HG02798 (cell line): ENCODE data around the gene LRCOL1.

Source experiments
- ATAC-seq: cut with Tn5 transposase; IDR thresholded peaks from one replicate; pipeline ENCODE4 v1.9.1; 2021; ENCODE audit warnings: mild to moderate bottlenecking; ENCODE audit not compliant: unreplicated experiment, poor library complexity

Gene LRCOL1

GRCh38 chr12:132610051-132610759 lies at the start of gene LRCOL1:
Gene LRCOL1 (minus strand): TSS chr12:132610582. CDS start chr12:132606251, 4,331 bp downstream.
- no peak for ATAC-seq

DNA sequence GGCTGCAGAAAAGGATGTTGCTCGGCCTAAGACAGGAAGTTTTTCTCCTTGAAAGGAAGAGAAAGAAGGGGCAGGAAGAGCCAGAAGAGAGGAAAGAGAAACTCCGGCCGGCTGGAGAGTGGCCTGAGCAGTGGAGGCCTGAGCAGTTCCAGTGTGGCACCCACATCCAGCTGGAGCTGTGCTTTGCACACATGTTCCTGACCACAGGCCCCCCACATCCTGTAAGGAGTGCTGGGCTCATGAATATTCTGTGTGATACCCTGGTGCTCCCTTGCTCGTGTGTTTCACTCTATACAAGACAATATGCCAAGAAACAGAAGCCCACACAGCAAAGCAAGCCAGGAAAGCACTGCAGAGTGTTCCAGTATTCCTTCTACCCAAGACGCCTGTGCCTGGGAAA lies 49.7 kb upstream of the LRCOL1 start:
- ATAC-seq = no peak

DNA sequence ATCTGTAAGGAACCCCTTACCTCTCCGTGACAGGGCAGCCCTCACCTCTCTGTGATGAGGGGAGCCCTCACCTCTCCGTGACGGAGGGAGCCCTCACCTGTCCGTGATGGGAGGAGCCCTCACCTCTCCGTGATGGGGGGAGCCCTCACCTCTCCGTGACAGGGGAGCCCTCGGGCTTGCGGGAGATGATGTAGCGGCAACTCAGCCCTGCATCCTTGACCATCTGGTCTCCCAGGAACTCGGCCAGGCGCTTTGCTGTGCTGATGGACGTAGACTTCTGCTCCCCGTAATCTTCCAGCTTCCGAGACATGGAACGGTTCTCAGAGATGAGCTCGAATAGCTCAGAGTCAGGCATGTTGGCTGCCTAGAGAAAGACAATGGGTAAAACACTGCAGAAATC lies 48.8 kb upstream of the LRCOL1 start:
- ATAC-seq = no peak

GRCh38 chr12:132658149-132658894 lies 47.9 kb upstream of the LRCOL1 start:
- ATAC-seq = no peak

DNA sequence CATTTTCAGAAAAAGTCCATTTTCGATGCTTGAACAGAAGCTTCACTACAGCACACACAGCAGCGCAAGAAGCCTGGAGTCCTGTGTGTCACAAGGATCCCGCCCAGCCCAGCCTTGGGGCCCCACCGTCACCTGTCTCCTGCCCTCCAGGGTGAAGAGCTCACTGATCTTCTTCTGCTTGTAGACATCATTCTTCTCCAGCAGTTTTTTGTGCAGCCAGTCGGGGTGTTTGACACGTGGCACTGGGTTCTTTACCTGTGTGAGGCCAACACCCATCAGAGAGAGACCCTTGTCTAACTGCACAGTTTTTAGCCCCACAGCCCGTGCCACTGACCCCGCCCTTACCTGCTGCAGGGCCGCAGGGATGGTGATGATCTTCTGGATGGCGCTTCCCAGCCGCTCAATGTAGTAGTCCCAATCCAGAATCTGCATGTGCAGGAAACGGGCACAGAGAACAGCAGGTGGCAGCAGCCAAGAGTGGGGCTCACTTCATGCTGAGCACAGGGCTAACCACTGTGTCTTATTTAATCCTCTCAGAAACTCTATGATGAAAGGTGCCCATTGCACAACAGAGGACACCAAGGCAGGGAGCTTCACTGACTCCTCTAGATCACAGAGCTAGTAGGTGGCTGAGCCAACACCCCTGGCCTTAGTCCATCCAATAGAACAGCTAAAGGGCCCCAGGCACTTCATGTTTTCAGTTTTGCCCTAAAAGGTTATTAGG lies 46.8 kb upstream of the LRCOL1 start:
- ATAC-seq = no peak

DNA sequence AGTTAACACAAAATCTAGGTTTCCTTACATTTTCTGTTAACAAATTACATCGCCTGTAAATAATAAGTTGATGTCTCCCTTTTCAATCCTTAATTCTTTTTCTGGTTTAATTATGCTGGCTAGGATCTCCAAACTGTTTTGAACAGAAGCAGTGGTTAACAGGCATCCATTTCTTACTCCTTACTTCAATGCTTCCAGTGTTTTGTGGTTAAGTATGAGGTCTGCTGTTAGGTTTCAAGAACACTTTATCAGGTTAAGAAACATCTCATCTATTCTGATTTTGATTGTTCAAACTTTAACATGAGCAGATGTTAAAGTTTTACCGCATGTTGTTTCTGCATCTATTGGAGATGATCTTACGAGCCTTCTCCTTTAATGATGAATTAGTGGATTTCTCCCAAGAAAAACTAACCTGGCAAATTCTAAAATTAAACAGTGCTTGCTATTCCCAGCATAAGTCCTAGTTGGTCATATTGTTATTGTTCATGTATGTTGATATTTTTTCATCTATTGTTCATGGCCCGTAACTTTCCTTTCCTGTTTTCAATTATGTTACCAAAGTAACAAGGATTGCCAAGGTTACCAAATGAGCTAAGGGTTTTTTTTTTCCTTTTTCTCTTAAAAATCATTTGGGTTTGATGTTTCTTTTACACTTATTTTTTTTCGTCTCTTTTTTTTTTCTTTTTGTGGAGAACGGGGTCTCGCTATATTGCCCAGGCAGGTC lies 43.3 kb upstream of the LRCOL1 start:
- no peak for ATAC-seq

GRCh38 chr12:132651444-132652100 lies 41.2 kb upstream of the LRCOL1 start:
- no peak for ATAC-seq

GRCh38 chr12:132649226-132649945 lies 39.0 kb upstream of the LRCOL1 start:
- ATAC-seq = no peak

DNA sequence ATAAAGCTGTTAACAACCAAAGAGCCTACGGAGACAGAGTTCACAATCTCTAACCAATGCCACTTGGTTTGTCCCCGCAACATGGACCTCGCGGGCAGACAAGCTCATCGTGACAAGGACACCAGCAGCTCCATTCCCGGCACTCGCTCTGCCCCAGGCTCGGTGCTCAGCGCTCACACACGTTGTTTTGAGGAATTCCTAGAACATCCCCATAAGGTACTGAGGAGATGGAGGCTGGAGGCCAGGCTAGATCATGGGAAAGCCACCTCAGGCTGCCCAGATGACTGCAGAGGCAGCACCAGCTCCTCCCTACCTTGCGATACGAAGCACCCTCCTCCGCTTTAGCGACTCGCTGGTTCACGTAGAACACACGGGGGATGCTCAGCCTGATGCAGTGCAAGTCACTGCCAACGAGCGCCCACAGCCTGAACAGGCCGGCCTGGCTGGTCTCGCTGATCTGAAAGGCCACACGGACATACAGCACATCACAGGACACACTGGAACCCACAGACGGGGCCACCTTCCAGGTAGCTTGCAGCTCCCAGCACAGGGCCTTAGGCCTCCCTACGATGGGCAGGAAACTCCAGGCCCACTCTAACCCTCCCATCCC lies 38.3 kb upstream of the LRCOL1 start:
- ATAC-seq = no peak

- ATAC-seq = no peak
Observed at GRCh38 chr12:132647858-132648257, 37.5 kb upstream of the LRCOL1 start.

GRCh38 chr12:132646850-132647249 lies 36.5 kb upstream of the LRCOL1 start:
- no peak for ATAC-seq

GRCh38 chr12:132642846-132643835 lies 32.8 kb upstream of the LRCOL1 start:
- no peak for ATAC-seq

- ATAC-seq = no peak
Observed at GRCh38 chr12:132641811-132642650, 31.6 kb upstream of the LRCOL1 start.

- no peak for ATAC-seq
Observed at GRCh38 chr12:132640936-132641335, 30.6 kb upstream of the LRCOL1 start.

- no peak for ATAC-seq
Observed at GRCh38 chr12:132639956-132640520, 29.7 kb upstream of the LRCOL1 start.

DNA sequence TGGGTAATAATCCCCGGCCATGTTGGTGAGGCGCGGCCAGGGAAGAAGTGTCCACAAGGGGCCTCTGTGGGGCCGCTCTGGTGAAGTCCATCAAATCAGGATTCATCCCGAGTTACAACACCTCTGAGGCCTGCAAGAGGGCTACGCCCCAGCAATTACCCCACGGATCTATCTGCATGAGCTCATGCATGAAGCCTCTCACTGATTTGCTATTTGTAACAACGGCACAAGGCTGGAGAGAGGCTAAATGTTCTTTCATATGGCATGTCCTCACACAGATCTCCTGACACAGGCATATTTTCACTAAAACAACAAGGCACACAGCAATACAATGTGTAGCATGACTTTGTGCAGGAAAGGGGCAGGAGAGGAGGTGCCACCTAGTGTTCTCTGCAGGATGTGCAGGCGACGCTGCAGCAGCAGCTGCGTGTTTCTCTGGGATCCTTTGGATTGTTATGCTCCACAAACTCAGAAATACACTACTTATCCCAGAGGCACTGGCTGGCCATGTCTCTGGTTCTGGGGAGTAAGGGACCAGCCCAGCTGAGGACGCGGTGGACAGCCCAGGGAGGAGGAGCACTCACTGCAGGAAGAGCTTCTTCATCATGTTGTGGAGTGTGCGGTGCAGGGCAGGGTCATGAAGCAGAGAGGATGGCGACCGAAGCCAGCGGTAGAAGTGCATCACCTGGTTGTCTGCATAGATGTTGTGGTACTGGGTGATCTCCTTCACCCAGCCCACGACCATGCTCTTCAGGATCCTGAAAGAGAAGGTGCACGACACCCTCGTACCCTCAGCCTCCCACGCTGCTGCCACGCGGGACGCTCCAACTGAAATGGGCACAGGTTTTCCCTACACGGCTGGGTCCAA lies 28.4 kb upstream of the LRCOL1 start:
- no peak for ATAC-seq
